GM18498 (cell line): ENCODE data around the gene ODR4.
"Not testable (repeated sequence)": the region's sequence is repeated elsewhere in the genome, so short reads cannot be mapped to it uniquely, and the experiment has no call there.

Experiments
- ATAC-seq: cut with Tn5 transposase; IDR thresholded peaks from one replicate; pipeline ENCODE4 v1.9.1; 2021; ENCODE audit warnings: mild to moderate bottlenecking, moderate library complexity; ENCODE audit not compliant: unreplicated experiment

ODR4 gene

GRCh38 chr1:186375152-186375928 lies at the start of gene ODR4, which contains the start of gene TPR:
ODR4 (plus strand) TSS chr1:186375838; CDS start chr1:186379786, 3,948 bp downstream.
TPR (minus strand) TSS chr1:186375253; CDS start chr1:186375028, 225 bp downstream.
- ATAC-seq: peak; percentile 89

- no peak for ATAC-seq
Measured at GRCh38 chr1:186326009-186326408, 49.6 kb upstream of the ODR4 start.

GRCh38 chr1:186327331-186327730 lies 48.3 kb upstream of the ODR4 start:
- ATAC-seq: no peak

- no peak for ATAC-seq
Measured at GRCh38 chr1:186330758-186331157, 44.9 kb upstream of the ODR4 start.

- ATAC-seq: no peak
Measured at GRCh38 chr1:186337554-186337953, 38.1 kb upstream of the ODR4 start.

- no peak for ATAC-seq
Measured at GRCh38 chr1:186340772-186341171, 34.9 kb upstream of the ODR4 start.

GRCh38 chr1:186347837-186348691 lies 27.6 kb upstream of the ODR4 start:
- not testable (repeated sequence) for ATAC-seq

GRCh38 chr1:186374303-186375151 lies 1.1 kb upstream of the ODR4 start:
- ATAC-seq: peak; percentile 28

GRCh38 chr1:186375929-186376319 lies 286 bp downstream of the ODR4 start:
- ATAC-seq: no peak

GRCh38 chr1:186386725-186387383 lies 11.2 kb downstream of the ODR4 start:
- no peak for ATAC-seq

- no peak for ATAC-seq
Measured at GRCh38 chr1:186390925-186391324, 15.3 kb downstream of the ODR4 start.

GRCh38 chr1:186391841-186392240 lies 16.2 kb downstream of the ODR4 start:
- ATAC-seq: no peak

GRCh38 chr1:186392711-186393110 lies 17.1 kb downstream of the ODR4 start:
- ATAC-seq: not testable (repeated sequence)

- not testable (repeated sequence) for ATAC-seq
Measured at GRCh38 chr1:186401446-186401845, 25.8 kb downstream of the ODR4 start.

- no peak for ATAC-seq
Measured at GRCh38 chr1:186403632-186404031, 28.0 kb downstream of the ODR4 start.

GRCh38 chr1:186404454-186405051 lies 28.9 kb downstream of the ODR4 start:
- no peak for ATAC-seq

GRCh38 chr1:186409091-186409490 lies 33.5 kb downstream of the ODR4 start:
- ATAC-seq: peak; percentile 81

GRCh38 chr1:186413319-186413718 lies 37.7 kb downstream of the ODR4 start:
- no peak for ATAC-seq

GRCh38 chr1:186418503-186418902 lies 42.9 kb downstream of the ODR4 start:
- ATAC-seq: no peak

GRCh38 chr1:186420311-186420710 lies 44.7 kb downstream of the ODR4 start:
- no peak for ATAC-seq
